HEK293 (cell line): ENCODE data around the gene PRRG1.
A peak's percentile ranks its signal among the peaks of the same experiment; 100 is the strongest.
"Not testable (repeated sequence)": the region's sequence is repeated elsewhere in the genome, so short reads cannot be mapped to it uniquely, and the experiment has no call there.

ENCODE experiments used
- CTCF ChIA-PET: fragments of 350-600 bp; formaldehyde crosslinking; extraction: SDS; loops from one replicate; lab custom pipeline; 2021; ENCODE audit warnings: antibody characterized with exemption; lab: Yijun Ruan, JAX
- POLR2A ChIA-PET: fragments of 300-600 bp; formaldehyde crosslinking; extraction: SDS; loops from one replicate; lab custom pipeline; 2020; ENCODE audit warnings: antibody characterized with exemption, inconsistent platforms; lab: Yijun Ruan, JAX
- H3K27ac ChIP-seq: fragments of 200-500 bp; sonication (Bioruptor generic); 2 replicates; pipeline ENCODE4 v1.5.1; 2014; ENCODE audit warnings: low read depth, low read length, control low read depth, inconsistent platforms; ENCODE audit errors: extremely low read depth
- H3K36me3 ChIP-seq, 2 experiments: fragments of 200-500 bp in 1 of 2; sonication (Bioruptor generic) in 1 of 2; 1 replicate in 1 of 2; 2 replicates in 1 of 2; pipeline ENCODE4 v1.5.1; 2014 to 2017; ENCODE audit warnings: inconsistent platforms in 2 of 2, low read length in 2 of 2; ENCODE audit not compliant: control insufficient read depth in 2 of 2, insufficient read depth in 1 of 2
- H3K4me1 ChIP-seq: fragments of 200-500 bp; sonication (Bioruptor generic); 2 replicates; pipeline ENCODE4 v1.5.1; 2014; ENCODE audit warnings: mild to moderate bottlenecking, low read length, inconsistent platforms; ENCODE audit not compliant: control insufficient read depth, insufficient read depth
- H3K4me3 ChIP-seq: 2 replicates; pipeline ENCODE4 v1.5.1; 2011; ENCODE audit warnings: low read depth, mild to moderate bottlenecking, control low read depth, low read length, moderate library complexity
- H3K9me3 ChIP-seq: fragments of 200-500 bp; sonication (Bioruptor generic); 2 replicates; pipeline ENCODE4 v1.5.1; 2014; ENCODE audit warnings: low read depth, low read length, inconsistent platforms; ENCODE audit not compliant: control insufficient read depth, insufficient read depth
- BCL11B ChIP-seq: fragments of 450-650 bp; formaldehyde crosslinking; IDR thresholded peaks from 2 replicates; pipeline ENCODE4 v1.5.1; 2016; ENCODE audit warnings: low read depth, missing biosample characterization, missing genetic modification characterization
- MEIS1 ChIP-seq: sonication (generic); formaldehyde crosslinking; IDR thresholded peaks from 2 replicates; pipeline ENCODE4 v1.8.1; 2022; ENCODE audit warnings: missing genetic modification reagents, mild to moderate bottlenecking, borderline replicate concordance
- ZNF302 ChIP-seq: fragments of 450-650 bp; formaldehyde crosslinking; IDR thresholded peaks from 2 replicates; pipeline ENCODE4 v1.5.1; 2016; ENCODE audit warnings: missing biosample characterization, missing genetic modification characterization, low read depth
- ZNF354C ChIP-seq: fragments of 450-650 bp; formaldehyde crosslinking; IDR thresholded peaks from 2 replicates; pipeline ENCODE4 v1.5.1; 2016; ENCODE audit warnings: missing biosample characterization, missing genetic modification characterization, low read depth, borderline replicate concordance
- ZNF433 ChIP-seq: fragments of 450-650 bp; formaldehyde crosslinking; IDR thresholded peaks from 2 replicates; pipeline ENCODE4 v1.5.1; 2016; ENCODE audit warnings: missing biosample characterization, missing genetic modification characterization, low read depth
- ZNF596 ChIP-seq: fragments of 450-650 bp; IDR thresholded peaks from 2 replicates; pipeline ENCODE4 v1.5.0; 2018; ENCODE audit warnings: missing biosample characterization, mild to moderate bottlenecking, missing genetic modification characterization, moderate library complexity
- ZNF629 ChIP-seq: fragments of 450-650 bp; formaldehyde crosslinking; IDR thresholded peaks from 2 replicates; pipeline ENCODE4 v1.5.1; 2017; ENCODE audit warnings: missing biosample characterization, missing genetic modification characterization
- ZNF768 ChIP-seq: fragments of 450-650 bp; formaldehyde crosslinking; IDR thresholded peaks from 2 replicates; pipeline ENCODE4 v1.5.1; 2018; ENCODE audit warnings: missing biosample characterization, mild to moderate bottlenecking, missing genetic modification characterization
- ZSCAN16 ChIP-seq: fragments of 450-650 bp; formaldehyde crosslinking; IDR thresholded peaks from 2 replicates; pipeline ENCODE4 v1.5.1; 2016; ENCODE audit warnings: missing biosample characterization, missing genetic modification characterization
- TF ChIP-seq, protein P1 (sequence below): fragments of 450-650 bp; formaldehyde crosslinking; IDR thresholded peaks from 2 replicates; pipeline ENCODE4 v1.5.1; 2017; ENCODE audit warnings: missing biosample characterization, missing genetic modification characterization
- TF ChIP-seq, protein P2 (sequence below): fragments of 450-650 bp; formaldehyde crosslinking; IDR thresholded peaks from 2 replicates; pipeline ENCODE4 v1.5.1; 2016; ENCODE audit warnings: missing biosample characterization, missing genetic modification characterization, borderline replicate concordance
- TF ChIP-seq, protein P3 (sequence below): fragments of 450-650 bp; formaldehyde crosslinking; IDR thresholded peaks from 2 replicates; pipeline ENCODE4 v1.5.1; 2016; ENCODE audit warnings: missing biosample characterization, missing genetic modification characterization
- TF ChIP-seq, protein P4 (sequence below): fragments of 450-650 bp; formaldehyde crosslinking; IDR thresholded peaks from 2 replicates; pipeline ENCODE4 v1.5.1; 2016; ENCODE audit warnings: missing biosample characterization, missing genetic modification characterization
- TF ChIP-seq, protein P5 (sequence below): fragments of 450-650 bp; formaldehyde crosslinking; IDR thresholded peaks from 2 replicates; pipeline ENCODE4 v1.5.1; 2017; ENCODE audit warnings: missing biosample characterization, missing genetic modification characterization
- TF ChIP-seq, protein P6 (sequence below): fragments of 450-650 bp; formaldehyde crosslinking; IDR thresholded peaks from 2 replicates; pipeline ENCODE4 v1.5.1; 2016; ENCODE audit warnings: missing biosample characterization, missing genetic modification characterization
- TF ChIP-seq, protein P7 (sequence below): fragments of 450-650 bp; formaldehyde crosslinking; IDR thresholded peaks from 2 replicates; pipeline ENCODE4 v1.5.1; 2016; ENCODE audit warnings: missing biosample characterization, missing genetic modification characterization

Gene PRRG1

DNA sequence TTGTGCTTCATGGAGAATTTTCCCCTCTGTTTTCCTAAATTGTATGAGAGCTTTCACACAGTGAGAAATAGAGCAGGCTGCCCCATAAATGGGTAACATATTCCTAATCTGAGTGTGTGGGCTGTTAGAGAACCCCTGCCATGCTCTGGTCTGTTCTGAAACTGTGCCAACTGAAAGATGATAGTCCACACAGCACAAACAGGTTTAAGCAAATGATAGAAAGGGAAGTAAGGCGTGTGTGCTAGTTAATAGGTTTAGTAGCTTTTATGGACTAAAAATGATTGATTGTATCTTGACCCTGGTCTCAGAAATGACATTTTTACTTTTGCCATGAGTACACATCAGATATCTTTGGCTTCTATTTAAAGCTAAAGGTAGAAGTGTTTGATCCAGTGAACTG lies 106.2 kb downstream of the PRRG1 start (continued):
- TF ChIP-seq ZNF433 (tag by site-specific recombination): no peak
- TF ChIP-seq, protein P1, sequence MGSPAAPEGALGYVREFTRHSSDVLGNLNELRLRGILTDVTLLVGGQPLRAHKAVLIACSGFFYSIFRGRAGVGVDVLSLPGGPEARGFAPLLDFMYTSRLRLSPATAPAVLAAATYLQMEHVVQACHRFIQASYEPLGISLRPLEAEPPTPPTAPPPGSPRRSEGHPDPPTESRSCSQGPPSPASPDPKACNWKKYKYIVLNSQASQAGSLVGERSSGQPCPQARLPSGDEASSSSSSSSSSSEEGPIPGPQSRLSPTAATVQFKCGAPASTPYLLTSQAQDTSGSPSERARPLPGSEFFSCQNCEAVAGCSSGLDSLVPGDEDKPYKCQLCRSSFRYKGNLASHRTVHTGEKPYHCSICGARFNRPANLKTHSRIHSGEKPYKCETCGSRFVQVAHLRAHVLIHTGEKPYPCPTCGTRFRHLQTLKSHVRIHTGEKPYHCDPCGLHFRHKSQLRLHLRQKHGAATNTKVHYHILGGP (tag by site-specific recombination): no peak
- TF ChIP-seq, protein P2, sequence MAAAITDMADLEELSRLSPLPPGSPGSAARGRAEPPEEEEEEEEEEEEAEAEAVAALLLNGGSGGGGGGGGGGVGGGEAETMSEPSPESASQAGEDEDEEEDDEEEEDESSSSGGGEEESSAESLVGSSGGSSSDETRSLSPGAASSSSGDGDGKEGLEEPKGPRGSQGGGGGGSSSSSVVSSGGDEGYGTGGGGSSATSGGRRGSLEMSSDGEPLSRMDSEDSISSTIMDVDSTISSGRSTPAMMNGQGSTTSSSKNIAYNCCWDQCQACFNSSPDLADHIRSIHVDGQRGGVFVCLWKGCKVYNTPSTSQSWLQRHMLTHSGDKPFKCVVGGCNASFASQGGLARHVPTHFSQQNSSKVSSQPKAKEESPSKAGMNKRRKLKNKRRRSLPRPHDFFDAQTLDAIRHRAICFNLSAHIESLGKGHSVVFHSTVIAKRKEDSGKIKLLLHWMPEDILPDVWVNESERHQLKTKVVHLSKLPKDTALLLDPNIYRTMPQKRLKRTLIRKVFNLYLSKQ (tag by site-specific recombination): no peak
- no peak for TF ChIP-seq BCL11B (tag by site-specific recombination)
- TF ChIP-seq, protein P3, sequence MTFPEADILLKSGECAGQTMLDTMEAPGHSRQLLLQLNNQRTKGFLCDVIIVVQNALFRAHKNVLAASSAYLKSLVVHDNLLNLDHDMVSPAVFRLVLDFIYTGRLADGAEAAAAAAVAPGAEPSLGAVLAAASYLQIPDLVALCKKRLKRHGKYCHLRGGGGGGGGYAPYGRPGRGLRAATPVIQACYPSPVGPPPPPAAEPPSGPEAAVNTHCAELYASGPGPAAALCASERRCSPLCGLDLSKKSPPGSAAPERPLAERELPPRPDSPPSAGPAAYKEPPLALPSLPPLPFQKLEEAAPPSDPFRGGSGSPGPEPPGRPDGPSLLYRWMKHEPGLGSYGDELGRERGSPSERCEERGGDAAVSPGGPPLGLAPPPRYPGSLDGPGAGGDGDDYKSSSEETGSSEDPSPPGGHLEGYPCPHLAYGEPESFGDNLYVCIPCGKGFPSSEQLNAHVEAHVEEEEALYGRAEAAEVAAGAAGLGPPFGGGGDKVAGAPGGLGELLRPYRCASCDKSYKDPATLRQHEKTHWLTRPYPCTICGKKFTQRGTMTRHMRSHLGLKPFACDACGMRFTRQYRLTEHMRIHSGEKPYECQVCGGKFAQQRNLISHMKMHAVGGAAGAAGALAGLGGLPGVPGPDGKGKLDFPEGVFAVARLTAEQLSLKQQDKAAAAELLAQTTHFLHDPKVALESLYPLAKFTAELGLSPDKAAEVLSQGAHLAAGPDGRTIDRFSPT (tag by site-specific recombination): no peak
- TF ChIP-seq, protein P4, sequence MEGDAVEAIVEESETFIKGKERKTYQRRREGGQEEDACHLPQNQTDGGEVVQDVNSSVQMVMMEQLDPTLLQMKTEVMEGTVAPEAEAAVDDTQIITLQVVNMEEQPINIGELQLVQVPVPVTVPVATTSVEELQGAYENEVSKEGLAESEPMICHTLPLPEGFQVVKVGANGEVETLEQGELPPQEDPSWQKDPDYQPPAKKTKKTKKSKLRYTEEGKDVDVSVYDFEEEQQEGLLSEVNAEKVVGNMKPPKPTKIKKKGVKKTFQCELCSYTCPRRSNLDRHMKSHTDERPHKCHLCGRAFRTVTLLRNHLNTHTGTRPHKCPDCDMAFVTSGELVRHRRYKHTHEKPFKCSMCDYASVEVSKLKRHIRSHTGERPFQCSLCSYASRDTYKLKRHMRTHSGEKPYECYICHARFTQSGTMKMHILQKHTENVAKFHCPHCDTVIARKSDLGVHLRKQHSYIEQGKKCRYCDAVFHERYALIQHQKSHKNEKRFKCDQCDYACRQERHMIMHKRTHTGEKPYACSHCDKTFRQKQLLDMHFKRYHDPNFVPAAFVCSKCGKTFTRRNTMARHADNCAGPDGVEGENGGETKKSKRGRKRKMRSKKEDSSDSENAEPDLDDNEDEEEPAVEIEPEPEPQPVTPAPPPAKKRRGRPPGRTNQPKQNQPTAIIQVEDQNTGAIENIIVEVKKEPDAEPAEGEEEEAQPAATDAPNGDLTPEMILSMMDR (tag by site-specific recombination): no peak
- TF ChIP-seq, protein P5, sequence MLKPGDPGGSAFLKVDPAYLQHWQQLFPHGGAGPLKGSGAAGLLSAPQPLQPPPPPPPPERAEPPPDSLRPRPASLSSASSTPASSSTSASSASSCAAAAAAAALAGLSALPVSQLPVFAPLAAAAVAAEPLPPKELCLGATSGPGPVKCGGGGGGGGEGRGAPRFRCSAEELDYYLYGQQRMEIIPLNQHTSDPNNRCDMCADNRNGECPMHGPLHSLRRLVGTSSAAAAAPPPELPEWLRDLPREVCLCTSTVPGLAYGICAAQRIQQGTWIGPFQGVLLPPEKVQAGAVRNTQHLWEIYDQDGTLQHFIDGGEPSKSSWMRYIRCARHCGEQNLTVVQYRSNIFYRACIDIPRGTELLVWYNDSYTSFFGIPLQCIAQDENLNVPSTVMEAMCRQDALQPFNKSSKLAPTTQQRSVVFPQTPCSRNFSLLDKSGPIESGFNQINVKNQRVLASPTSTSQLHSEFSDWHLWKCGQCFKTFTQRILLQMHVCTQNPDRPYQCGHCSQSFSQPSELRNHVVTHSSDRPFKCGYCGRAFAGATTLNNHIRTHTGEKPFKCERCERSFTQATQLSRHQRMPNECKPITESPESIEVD (tag by site-specific recombination): peak; percentile 75
- TF ChIP-seq ZNF629 (tag by site-specific recombination): no peak
- TF ChIP-seq ZSCAN16: no peak
- TF ChIP-seq, protein P6, sequence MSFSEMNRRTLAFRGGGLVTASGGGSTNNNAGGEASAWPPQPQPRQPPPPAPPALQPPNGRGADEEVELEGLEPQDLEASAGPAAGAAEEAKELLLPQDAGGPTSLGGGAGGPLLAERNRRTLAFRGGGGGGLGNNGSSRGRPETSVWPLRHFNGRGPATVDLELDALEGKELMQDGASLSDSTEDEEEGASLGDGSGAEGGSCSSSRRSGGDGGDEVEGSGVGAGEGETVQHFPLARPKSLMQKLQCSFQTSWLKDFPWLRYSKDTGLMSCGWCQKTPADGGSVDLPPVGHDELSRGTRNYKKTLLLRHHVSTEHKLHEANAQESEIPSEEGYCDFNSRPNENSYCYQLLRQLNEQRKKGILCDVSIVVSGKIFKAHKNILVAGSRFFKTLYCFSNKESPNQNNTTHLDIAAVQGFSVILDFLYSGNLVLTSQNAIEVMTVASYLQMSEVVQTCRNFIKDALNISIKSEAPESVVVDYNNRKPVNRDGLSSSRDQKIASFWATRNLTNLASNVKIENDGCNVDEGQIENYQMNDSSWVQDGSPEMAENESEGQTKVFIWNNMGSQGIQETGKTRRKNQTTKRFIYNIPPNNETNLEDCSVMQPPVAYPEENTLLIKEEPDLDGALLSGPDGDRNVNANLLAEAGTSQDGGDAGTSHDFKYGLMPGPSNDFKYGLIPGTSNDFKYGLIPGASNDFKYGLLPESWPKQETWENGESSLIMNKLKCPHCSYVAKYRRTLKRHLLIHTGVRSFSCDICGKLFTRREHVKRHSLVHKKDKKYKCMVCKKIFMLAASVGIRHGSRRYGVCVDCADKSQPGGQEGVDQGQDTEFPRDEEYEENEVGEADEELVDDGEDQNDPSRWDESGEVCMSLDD (tag by site-specific recombination): no peak
- TF ChIP-seq ZNF354C (tag by site-specific recombination): no peak
- TF ChIP-seq ZNF596 (tag by site-specific recombination): no peak
- TF ChIP-seq ZNF768 (tag by site-specific recombination): no peak
- TF ChIP-seq, protein P7, sequence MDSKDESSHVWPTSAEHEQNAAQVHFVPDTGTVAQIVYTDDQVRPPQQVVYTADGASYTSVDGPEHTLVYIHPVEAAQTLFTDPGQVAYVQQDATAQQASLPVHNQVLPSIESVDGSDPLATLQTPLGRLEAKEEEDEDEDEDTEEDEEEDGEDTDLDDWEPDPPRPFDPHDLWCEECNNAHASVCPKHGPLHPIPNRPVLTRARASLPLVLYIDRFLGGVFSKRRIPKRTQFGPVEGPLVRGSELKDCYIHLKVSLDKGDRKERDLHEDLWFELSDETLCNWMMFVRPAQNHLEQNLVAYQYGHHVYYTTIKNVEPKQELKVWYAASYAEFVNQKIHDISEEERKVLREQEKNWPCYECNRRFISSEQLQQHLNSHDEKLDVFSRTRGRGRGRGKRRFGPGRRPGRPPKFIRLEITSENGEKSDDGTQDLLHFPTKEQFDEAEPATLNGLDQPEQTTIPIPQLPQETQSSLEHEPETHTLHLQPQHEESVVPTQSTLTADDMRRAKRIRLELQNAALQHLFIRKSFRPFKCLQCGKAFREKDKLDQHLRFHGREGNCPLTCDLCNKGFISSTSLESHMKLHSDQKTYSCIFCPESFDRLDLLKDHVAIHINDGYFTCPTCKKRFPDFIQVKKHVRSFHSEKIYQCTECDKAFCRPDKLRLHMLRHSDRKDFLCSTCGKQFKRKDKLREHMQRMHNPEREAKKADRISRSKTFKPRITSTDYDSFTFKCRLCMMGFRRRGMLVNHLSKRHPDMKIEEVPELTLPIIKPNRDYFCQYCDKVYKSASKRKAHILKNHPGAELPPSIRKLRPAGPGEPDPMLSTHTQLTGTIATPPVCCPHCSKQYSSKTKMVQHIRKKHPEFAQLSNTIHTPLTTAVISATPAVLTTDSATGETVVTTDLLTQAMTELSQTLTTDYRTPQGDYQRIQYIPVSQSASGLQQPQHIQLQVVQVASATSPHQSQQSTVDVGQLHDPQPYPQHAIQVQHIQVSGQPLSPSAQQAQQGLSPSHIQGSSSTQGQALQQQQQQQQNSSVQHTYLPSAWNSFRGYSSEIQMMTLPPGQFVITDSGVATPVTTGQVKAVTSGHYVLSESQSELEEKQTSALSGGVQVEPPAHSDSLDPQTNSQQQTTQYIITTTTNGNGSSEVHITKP: peak; percentile 49
- TF ChIP-seq ZNF302 (tag by site-specific recombination): no peak
- no peak for TF ChIP-seq MEIS1 (CRISPR knock-in tag)

DNA sequence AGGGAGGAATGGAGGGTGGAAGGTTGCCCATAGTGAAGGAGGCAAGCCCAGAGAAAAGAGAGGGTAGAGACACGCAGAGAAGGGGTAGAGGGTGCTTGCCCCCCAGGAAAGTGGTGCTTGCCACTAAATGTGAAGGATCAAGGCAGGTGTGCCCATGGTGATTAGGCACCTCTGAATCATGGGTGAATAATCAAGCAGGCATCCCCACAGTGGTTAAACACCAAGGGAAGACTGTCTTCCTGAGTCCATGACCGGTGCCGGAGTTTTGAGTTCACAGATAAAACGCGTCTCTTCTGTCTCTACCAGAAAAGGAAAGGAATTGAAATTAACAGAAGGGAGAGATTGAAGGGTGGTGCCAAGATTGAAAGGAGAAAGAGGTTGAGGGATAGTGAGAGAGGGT lies 111.1 kb downstream of the PRRG1 start:
- POLR2A ChIA-PET, CTCF ChIA-PET: not testable (repeated sequence)

More for the DNA sequence above, 111.1 kb downstream of the PRRG1 start:
- H3K9me3 ChIP-seq, H3K4me3 ChIP-seq, H3K27ac ChIP-seq, H3K36me3 ChIP-seq, H3K4me1 ChIP-seq: not testable (repeated sequence)
